Cardiac ventricle fibroblast (primary cell): ENCODE measurements around the gene NPAS4. TPM values are rescaled to one million over a fixed set of nuclear protein-coding genes. Genes with fewer than 3 reads are reported as not detected.

Experiments
- total RNA-seq: library from RNA; depleted of rRNA; stranded (reverse); fragments of >200 nt; gene quantifications from 2 replicates; pipeline ENCODE4 v1.2.3, GENCODE V29; 2015

NPAS4 gene
- total RNA-seq, result not detected in 2 replicates

DNA sequence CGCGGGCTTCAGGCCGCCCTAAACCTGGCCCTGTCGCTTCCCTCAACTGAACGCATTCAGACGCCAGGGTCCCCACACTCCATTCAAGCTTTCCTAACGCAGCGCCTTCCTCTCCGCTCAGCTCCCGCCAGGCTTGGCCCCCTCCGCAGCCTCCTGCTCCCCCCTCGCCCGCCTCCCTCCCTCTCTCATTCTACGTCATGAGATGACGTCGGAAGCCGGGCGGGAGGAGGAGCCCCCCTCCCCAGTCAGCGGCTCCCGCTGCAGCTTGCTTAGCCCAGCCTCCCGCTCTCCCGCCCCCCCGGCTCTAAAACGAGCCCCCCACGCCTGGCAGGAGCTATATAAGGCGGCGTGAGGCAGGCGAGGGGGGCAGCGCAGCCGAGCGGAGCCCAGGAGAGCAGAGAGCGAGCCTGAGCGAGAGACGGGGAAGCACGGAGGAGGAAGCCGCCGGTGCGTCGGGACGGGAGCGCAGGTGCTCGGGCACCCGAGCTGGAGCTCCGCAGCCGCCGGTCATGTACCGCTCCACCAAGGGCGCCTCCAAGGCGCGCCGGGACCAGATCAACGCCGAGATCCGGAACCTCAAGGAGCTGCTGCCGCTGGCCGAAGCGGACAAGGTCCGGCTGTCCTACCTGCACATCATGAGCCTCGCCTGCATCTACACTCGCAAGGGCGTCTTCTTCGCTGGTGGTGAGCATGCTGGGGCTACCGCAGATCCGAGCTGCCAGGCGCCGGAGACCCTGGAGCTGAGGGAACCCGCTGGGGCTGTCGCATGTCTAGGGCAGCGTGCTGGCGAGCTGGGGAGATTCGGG, at the start of gene NPAS4:
NPAS4 (plus strand) TSS at position 365 of the 806 bp plus-strand sequence; CDS start at position 510, 145 bp downstream.

DNA sequence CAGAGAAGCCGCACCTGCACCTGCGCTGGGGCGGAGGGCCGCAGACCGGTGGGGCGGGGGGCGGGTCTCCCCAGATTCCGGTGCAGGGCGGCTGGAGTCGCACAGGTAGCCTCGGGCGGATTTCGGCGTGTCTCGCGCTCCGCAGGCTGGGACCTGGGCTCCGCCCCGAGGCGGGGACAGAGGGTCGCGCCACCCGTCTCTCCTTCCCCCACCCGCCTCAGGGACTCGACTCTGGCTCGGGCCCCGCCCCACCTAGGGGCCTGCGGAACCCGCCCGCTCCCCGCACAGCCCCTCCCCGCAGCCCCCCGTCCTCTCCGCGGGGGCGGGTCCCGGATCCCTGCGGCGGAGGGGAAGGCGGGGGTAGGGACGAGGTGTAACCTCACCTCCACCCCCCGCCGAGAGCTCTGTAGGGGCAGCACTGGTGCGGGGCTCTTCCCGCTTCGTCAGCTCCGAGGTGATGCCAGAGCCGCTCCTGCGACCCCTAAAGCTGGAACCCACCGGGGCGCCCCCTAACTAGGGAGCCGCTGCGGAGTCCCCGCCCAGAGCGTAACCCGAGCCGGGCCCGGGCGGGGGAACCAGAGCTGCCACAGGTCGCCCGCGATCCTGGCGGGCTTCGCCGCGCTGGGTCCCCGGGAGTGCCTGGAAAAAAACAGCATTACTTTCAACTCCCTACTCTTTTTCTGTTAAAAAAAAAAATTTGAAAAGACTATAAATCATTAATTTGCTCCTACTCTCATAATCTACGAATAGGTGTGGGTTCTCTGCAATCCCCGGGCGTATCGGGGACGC, 49.0 kb upstream of the NPAS4 start, which contains the start of gene SLC29A2:
SLC29A2 (minus strand) TSS at position 134 of the 789 bp plus-strand sequence. CDS start 169 bp downstream, outside the sequence.

DNA sequence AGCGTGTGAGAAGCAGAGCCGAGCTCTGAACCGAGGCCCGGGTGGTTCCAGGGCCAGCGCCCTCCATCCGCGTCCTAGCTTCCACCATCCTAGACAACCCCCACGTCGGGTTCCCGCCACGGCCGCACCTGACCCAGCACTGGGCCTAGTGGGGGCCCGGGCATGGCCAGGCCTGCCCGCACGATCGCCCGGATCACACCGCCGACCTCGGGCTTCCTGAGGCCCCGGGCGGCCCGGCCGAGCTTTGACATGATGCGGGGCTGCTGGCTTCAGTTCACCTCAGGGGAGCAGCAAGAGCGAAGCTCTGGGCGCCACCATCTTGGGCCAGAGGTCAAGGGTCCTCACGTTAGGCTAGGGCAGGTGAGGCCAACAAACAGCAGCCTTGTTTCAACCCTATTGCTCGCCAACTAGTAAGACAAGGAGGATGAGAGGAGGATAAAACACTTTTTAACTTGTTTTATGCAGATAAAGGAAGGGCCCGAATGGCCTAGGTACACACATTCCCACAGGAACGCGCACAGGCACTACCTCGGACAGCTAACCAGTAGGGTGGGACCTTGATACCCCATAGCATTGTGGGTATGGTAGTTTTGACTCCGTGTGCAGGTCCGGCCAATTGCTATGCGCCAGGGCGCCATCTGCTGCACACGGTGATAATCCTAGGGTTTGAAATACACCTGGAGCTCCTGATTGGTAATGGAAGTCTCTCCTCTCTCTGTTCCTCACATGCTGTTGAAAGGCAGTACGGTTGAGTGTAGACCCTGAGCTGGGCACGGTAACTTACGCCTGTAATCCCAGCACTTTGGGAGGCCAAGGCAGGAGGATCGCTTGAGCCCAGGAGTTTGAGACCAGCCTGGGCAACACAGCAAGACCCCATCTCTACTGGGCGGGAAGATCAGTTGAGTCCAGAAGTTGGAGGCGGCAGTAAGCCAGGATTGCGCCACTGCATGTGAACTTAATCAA, 17.9 kb downstream of the NPAS4 start, which contains the start of gene MRPL11:
MRPL11 (minus strand) TSS at position 345 of the 963 bp plus-strand sequence; CDS start at position 251, 94 bp downstream.

DNA sequence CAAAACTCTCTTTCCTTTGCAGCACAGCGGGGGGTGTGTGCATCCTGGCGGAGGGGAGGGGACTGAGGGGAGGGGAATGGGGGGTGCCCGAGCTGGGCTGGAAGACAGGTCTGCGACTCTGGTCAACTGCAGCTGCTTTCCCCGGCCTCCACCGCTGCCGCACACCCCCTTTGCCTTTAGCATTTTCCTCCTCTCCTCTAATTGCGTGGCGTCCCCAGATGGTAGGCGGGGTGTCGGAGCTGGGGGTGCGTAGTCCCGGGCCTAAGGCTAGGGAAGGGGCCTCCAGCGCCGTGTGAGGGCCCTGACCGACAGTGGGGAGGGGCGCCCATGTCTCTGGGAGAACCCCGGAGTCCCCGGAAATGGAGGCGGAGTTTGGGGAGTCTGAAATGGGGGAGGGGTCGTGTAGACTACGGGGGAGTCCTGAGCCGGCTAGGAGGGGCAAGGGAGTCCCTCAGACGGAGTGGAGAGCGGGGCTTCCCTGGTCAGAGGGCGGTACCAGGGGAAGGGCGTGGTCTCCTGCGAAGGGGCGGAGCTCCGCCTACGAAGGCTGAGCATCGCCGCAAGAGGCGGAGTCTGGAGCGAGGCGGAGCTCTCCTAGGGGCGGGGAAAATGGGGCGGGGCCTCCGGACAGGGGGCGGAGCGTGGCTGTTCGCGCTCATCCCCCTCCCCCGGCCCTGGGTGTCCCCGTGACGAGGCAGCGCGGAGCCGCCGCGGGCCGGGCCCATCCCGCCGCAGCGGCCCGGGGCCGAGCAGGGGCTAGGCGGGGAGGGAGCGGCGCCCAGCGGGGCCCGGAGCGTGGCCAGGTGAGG, 45.6 kb downstream of the NPAS4 start, which contains the start of gene PELI3:
PELI3 (plus strand) TSS at position 681 of the 809 bp plus-strand sequence. CDS start 1,224 bp downstream, outside the sequence.

Other genes with a start within 250 kb of the NPAS4 start
- gene KLC2, start 163.3 kb upstream of the NPAS4 start, total RNA-seq, result 12.5 and 15.1 TPM in 2 replicates
- 93.4 and 96.5 TPM in 2 replicates for gene RAB1B, start 152.4 kb upstream of the NPAS4 start, total RNA-seq
- 0.34 TPM in 1 of 2 replicates, not detected in the other for gene CNIH2, start 142.9 kb upstream of the NPAS4 start, total RNA-seq
- 98.8 and 111 TPM in 2 replicates for gene YIF1A, start 131.9 kb upstream of the NPAS4 start, total RNA-seq
- gene TMEM151A, start 129.1 kb upstream of the NPAS4 start, total RNA-seq, result not detected in 2 replicates
- 258 and 278 TPM in 2 replicates for gene CD248, start 104.0 kb upstream of the NPAS4 start, total RNA-seq
- gene RIN1, start 84.6 kb upstream of the NPAS4 start, total RNA-seq, result 18.1 and 24.7 TPM in 2 replicates
- gene BRMS1, start 75.9 kb upstream of the NPAS4 start, total RNA-seq, result 29.3 and 43.7 TPM in 2 replicates
- 28.5 and 35.6 TPM in 2 replicates for gene B4GAT1, start 73.4 kb upstream of the NPAS4 start, total RNA-seq
- gene SLC29A2, start 49.3 kb upstream of the NPAS4 start, total RNA-seq, result 0.20 TPM in 1 of 2 replicates, not detected in the other
- gene MRPL11, start 17.8 kb downstream of the NPAS4 start, total RNA-seq, result 47.5 and 49.5 TPM in 2 replicates
- 6.8 and 9.0 TPM in 2 replicates for gene PELI3, start 45.9 kb downstream of the NPAS4 start, total RNA-seq
- 16.1 and 20.1 TPM in 2 replicates for gene DPP3, start 59.4 kb downstream of the NPAS4 start, total RNA-seq
- 39.4 and 49.4 TPM in 2 replicates for gene BBS1, start 89.6 kb downstream of the NPAS4 start, total RNA-seq
- 17.5 and 19.3 TPM in 2 replicates for gene ZDHHC24, start 125.0 kb downstream of the NPAS4 start, total RNA-seq
- gene ACTN3, start 125.9 kb downstream of the NPAS4 start, total RNA-seq, result 0.06 TPM in 1 of 2 replicates, not detected in the other
- gene CTSF, start 147.6 kb downstream of the NPAS4 start, total RNA-seq, result 105 and 122 TPM in 2 replicates
- gene CCDC87, start 172.0 kb downstream of the NPAS4 start, total RNA-seq, result 0.44 and 1.3 TPM in 2 replicates
- gene CCS, start 172.2 kb downstream of the NPAS4 start, total RNA-seq, result 55.0 and 56.5 TPM in 2 replicates
- 23.3 and 27.1 TPM in 2 replicates for gene RBM14, start 195.6 kb downstream of the NPAS4 start, total RNA-seq
- 70.0 and 93.0 TPM in 2 replicates for gene RBM4, start 217.7 kb downstream of the NPAS4 start, total RNA-seq